HepG2 (cell line): ENCODE results near the gene CLIC1. TPM values are rescaled to one million over a fixed set of nuclear protein-coding genes. Genes with fewer than 3 reads are reported as not detected.

Experiments used
- GTF3A ChIP-seq: sonication (generic); formaldehyde crosslinking; conservative IDR thresholded peaks from 2 replicates; pipeline ENCODE4 v1.4.0; 2020; ENCODE audit warnings: mild to moderate bottlenecking, missing genetic modification reagents
- MEF2D ChIP-seq: sonication (generic); formaldehyde crosslinking; IDR thresholded peaks from 2 replicates; pipeline ENCODE4 v1.5.1; 2020; ENCODE audit warnings: mild to moderate bottlenecking, missing genetic modification reagents
- MTF1 ChIP-seq: sonication (generic); formaldehyde crosslinking; IDR thresholded peaks from 2 replicates; pipeline ENCODE4 v1.5.0; 2020; ENCODE audit warnings: missing genetic modification reagents
- NAIF1 ChIP-seq: sonication (generic); formaldehyde crosslinking; IDR thresholded peaks from 2 replicates; pipeline ENCODE4 v1.5.0; 2020; ENCODE audit warnings: mild to moderate bottlenecking, missing genetic modification reagents, borderline replicate concordance
- NCOA5 ChIP-seq: sonication (generic); formaldehyde crosslinking; IDR thresholded peaks from 2 replicates; pipeline ENCODE4 v1.4.0; 2020; ENCODE audit warnings: missing genetic modification reagents
- PHF20 ChIP-seq: sonication (generic); formaldehyde crosslinking; IDR thresholded peaks from 2 replicates; pipeline ENCODE4 v1.5.0; 2020; ENCODE audit warnings: mild to moderate bottlenecking, missing genetic modification reagents
- RAD21 ChIP-seq: fragments of 450-650 bp; formaldehyde crosslinking; IDR thresholded peaks from 2 replicates; pipeline ENCODE4 v1.5.0; 2020; ENCODE audit warnings: mild to moderate bottlenecking
- RCOR2 ChIP-seq: IDR thresholded peaks from 2 replicates; pipeline ENCODE4 v1.6.1; 2016; ENCODE audit warnings: missing biosample characterization, missing genetic modification reagents
- ZBTB1 ChIP-seq: sonication (generic); formaldehyde crosslinking; IDR thresholded peaks from 2 replicates; pipeline ENCODE4 v1.4.0; 2020; ENCODE audit warnings: missing genetic modification reagents, borderline replicate concordance
- ZFP41 ChIP-seq: sonication (generic); formaldehyde crosslinking; IDR thresholded peaks from 2 replicates; pipeline ENCODE4 v1.4.0; 2020; ENCODE audit warnings: mild to moderate bottlenecking, missing genetic modification reagents, borderline replicate concordance
- ZNF225 ChIP-seq: sonication (generic); formaldehyde crosslinking; IDR thresholded peaks from 2 replicates; pipeline ENCODE4 v1.4.0; 2020; ENCODE audit warnings: mild to moderate bottlenecking, missing genetic modification reagents
- ZNF253 ChIP-seq: sonication (generic); formaldehyde crosslinking; IDR thresholded peaks from 2 replicates; pipeline ENCODE4 v1.8.0; 2022; ENCODE audit warnings: mild to moderate bottlenecking, missing genetic modification reagents, borderline replicate concordance
- ZNF317 ChIP-seq: sonication (generic); formaldehyde crosslinking; IDR thresholded peaks from 2 replicates; pipeline ENCODE4 v1.5.0; 2020; ENCODE audit warnings: mild to moderate bottlenecking, missing genetic modification reagents
- ZNF747 ChIP-seq: sonication (generic); formaldehyde crosslinking; IDR thresholded peaks from 2 replicates; pipeline ENCODE4 v1.8.1; 2023; ENCODE audit warnings: missing genetic modification reagents, mild to moderate bottlenecking, borderline replicate concordance
- polyA plus RNA-seq, 8 experiments: library from polyadenylated mRNA; depleted of rRNA in 3 of 8; stranded (reverse) in 7 of 8; unstranded in 1 of 8; fragments of >200 nt; fragmentation: Illumina TruSeq in 4 of 8; extraction: Trizol in 4 of 8; gene quantifications; 2 replicates each; pipeline versions ENCODE4 v1.2.1 to v1.2.3, GENCODE V29; 2011 to 2016; ENCODE audit warnings: low read depth in 4 of 8, missing spikeins in 1 of 8, mixed read lengths in 1 of 8; ENCODE audit not compliant: insufficient read depth in 1 of 8
- total RNA-seq, 5 experiments: library from RNA; depleted of rRNA; stranded (reverse); fragments of >200 nt; fragmentation: Illumina TruSeq; extraction: Trizol; gene quantifications; 2 replicates each; pipeline ENCODE4 v1.2.3, GENCODE V29; 2016; ENCODE audit warnings: low read depth in 1 of 5
- TF ChIP-seq, protein P1 (sequence below): sonication (generic); formaldehyde crosslinking; IDR thresholded peaks from 2 replicates; pipeline ENCODE4 v1.5.0; 2020; ENCODE audit warnings: mild to moderate bottlenecking, missing genetic modification reagents, borderline replicate concordance
- TF ChIP-seq, protein P2 (sequence below): sonication (generic); formaldehyde crosslinking; IDR thresholded peaks from 2 replicates; pipeline ENCODE4 v1.4.0; 2020; ENCODE audit warnings: missing genetic modification reagents, borderline replicate concordance

CLIC1 gene
- total and polyA plus RNA-seq, 2 of the 13 experiments (the other 11 are each of a cell fraction or from before 2014, with no cell fraction given): 602 to 891 TPM

DNA sequence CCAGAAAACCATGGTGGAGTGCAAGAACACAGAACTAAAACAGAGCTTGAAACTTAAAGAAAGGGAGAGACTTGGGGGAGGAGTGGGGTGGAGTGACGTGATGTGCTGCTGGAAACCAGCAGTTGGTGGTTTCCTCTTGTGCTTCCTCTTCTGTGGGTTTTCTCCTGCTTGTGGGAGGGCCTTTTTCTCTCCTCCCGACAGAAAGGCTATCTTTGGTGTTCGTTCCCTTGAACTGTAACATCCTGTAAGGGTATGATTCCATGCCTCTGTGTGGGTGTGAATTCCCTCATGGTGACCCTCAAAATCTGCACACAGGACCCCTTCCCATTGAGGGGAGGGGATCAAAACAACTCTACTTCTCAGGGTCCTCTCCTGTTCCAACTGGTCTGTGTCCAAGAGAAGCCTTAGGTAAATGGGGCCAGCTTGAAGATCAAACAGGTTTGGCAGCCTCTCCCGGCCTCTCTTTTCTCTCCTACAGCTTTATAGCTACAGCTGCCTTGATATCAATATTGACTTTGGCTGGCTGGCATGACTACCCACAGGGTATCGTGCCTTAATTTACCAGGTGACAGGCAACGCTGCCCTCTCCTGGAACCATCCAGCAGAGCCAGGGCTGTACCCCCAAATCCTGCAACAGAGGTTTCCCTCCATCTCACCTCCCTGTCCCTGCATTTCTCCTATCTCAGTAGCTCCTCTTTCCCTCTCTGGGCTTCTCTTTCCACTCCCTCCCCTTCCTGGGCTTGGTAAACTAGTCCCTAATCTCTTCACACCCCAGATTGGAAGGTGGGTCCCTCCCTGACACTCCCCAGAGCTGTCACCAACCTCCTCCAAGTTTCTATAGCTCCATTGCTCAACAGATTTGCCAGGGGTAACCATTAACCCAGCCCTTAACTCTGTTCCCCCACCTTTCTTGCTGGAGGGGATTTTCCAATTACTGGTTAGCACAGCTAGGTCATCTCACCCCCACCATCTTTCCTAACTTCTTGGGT lies 2.0 kb upstream of the CLIC1 start (continued):
- peak; percentile 38; the same call in 1 of the 2 replicates for TF ChIP-seq RAD21
- no peak for TF ChIP-seq ZBTB1 (CRISPR knock-in tag)
- TF ChIP-seq NCOA5 (CRISPR knock-in tag): no peak
- no peak for TF ChIP-seq ZNF225 (CRISPR knock-in tag)
- TF ChIP-seq MEF2D (CRISPR knock-in tag): peak; percentile 16; the same call in 1 of the 2 replicates
- TF ChIP-seq ZFP41 (CRISPR knock-in tag): no peak
- TF ChIP-seq ZNF253 (CRISPR knock-in tag): no peak
- no peak for TF ChIP-seq GTF3A (CRISPR knock-in tag)
- TF ChIP-seq, protein P1, sequence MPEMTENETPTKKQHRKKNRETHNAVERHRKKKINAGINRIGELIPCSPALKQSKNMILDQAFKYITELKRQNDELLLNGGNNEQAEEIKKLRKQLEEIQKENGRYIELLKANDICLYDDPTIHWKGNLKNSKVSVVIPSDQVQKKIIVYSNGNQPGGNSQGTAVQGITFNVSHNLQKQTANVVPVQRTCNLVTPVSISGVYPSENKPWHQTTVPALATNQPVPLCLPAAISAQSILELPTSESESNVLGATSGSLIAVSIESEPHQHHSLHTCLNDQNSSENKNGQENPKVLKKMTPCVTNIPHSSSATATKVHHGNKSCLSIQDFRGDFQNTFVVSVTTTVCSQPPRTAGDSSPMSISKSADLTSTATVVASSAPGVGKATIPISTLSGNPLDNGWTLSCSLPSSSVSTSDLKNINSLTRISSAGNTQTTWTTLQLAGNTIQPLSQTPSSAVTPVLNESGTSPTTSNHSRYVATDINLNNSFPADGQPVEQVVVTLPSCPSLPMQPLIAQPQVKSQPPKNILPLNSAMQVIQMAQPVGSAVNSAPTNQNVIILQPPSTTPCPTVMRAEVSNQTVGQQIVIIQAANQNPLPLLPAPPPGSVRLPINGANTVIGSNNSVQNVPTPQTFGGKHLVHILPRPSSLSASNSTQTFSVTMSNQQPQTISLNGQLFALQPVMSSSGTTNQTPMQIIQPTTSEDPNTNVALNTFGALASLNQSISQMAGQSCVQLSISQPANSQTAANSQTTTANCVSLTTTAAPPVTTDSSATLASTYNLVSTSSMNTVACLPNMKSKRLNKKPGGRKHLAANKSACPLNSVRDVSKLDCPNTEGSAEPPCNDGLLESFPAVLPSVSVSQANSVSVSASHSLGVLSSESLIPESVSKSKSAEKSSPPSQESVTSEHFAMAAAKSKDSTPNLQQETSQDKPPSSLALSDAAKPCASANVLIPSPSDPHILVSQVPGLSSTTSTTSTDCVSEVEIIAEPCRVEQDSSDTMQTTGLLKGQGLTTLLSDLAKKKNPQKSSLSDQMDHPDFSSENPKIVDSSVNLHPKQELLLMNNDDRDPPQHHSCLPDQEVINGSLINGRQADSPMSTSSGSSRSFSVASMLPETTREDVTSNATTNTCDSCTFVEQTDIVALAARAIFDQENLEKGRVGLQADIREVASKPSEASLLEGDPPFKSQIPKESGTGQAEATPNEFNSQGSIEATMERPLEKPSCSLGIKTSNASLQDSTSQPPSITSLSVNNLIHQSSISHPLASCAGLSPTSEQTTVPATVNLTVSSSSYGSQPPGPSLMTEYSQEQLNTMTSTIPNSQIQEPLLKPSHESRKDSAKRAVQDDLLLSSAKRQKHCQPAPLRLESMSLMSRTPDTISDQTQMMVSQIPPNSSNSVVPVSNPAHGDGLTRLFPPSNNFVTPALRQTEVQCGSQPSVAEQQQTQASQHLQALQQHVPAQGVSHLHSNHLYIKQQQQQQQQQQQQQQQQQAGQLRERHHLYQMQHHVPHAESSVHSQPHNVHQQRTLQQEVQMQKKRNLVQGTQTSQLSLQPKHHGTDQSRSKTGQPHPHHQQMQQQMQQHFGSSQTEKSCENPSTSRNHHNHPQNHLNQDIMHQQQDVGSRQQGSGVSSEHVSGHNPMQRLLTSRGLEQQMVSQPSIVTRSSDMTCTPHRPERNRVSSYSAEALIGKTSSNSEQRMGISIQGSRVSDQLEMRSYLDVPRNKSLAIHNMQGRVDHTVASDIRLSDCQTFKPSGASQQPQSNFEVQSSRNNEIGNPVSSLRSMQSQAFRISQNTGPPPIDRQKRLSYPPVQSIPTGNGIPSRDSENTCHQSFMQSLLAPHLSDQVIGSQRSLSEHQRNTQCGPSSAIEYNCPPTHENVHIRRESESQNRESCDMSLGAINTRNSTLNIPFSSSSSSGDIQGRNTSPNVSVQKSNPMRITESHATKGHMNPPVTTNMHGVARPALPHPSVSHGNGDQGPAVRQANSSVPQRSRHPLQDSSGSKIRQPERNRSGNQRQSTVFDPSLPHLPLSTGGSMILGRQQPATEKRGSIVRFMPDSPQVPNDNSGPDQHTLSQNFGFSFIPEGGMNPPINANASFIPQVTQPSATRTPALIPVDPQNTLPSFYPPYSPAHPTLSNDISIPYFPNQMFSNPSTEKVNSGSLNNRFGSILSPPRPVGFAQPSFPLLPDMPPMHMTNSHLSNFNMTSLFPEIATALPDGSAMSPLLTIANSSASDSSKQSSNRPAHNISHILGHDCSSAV (CRISPR knock-in tag): no peak
- peak; percentile 55 for TF ChIP-seq ZNF317 (CRISPR knock-in tag)
- TF ChIP-seq MTF1: no peak
- TF ChIP-seq, protein P2, sequence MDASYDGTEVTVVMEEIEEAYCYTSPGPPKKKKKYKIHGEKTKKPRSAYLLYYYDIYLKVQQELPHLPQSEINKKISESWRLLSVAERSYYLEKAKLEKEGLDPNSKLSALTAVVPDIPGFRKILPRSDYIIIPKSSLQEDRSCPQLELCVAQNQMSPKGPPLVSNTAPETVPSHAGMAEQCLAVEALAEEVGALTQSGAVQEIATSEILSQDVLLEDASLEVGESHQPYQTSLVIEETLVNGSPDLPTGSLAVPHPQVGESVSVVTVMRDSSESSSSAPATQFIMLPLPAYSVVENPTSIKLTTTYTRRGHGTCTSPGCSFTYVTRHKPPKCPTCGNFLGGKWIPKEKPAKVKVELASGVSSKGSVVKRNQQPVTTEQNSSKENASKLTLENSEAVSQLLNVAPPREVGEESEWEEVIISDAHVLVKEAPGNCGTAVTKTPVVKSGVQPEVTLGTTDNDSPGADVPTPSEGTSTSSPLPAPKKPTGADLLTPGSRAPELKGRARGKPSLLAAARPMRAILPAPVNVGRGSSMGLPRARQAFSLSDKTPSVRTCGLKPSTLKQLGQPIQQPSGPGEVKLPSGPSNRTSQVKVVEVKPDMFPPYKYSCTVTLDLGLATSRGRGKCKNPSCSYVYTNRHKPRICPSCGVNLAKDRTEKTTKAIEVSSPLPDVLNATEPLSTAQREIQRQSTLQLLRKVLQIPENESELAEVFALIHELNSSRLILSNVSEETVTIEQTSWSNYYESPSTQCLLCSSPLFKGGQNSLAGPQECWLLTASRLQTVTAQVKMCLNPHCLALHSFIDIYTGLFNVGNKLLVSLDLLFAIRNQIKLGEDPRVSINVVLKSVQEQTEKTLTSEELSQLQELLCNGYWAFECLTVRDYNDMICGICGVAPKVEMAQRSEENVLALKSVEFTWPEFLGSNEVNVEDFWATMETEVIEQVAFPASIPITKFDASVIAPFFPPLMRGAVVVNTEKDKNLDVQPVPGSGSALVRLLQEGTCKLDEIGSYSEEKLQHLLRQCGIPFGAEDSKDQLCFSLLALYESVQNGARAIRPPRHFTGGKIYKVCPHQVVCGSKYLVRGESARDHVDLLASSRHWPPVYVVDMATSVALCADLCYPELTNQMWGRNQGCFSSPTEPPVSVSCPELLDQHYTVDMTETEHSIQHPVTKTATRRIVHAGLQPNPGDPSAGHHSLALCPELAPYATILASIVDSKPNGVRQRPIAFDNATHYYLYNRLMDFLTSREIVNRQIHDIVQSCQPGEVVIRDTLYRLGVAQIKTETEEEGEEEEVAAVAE (CRISPR knock-in tag): 0 out of 2 replicates have a peak, but pooled peaks have one; percentile 63
- peak; percentile 52 for TF ChIP-seq PHF20
- peak; percentile 72; the same call in 1 of the 2 replicates for TF ChIP-seq ZNF747 (CRISPR knock-in tag)
- TF ChIP-seq RCOR2: peak; percentile 58; the same call in 1 of the 2 replicates
- no peak for TF ChIP-seq NAIF1 (CRISPR knock-in tag)
